ENCODE measurements around the gene REELD1. TPM values are rescaled to one million over a fixed set of nuclear protein-coding genes. Genes with fewer than 3 reads are reported as not detected.

Gene REELD1
- polyA plus RNA-seq, 1 donor from 2014 or later: not detected

- Histone ChIP-seq H4K20me1 (ENCODE audit: insufficient read depth) (no peaks in the 10 kb centered on the region), H3K9me2 (ENCODE audit: insufficient read depth, low read length) (no peaks in the 10 kb centered on the region), H3K27me3 (ENCODE audit: insufficient read depth, low read depth, low read length) (no peaks in the 10 kb centered on the region), H3K4me2 (ENCODE audit: low read length) (no peak overlapping the region), H3K9ac (ENCODE audit: low read length) (no peak overlapping the region), H3F3A (ENCODE audit: insufficient read depth, low read length, poor library complexity, severe bottlenecking) (no peaks in the 10 kb centered on the region), H3K9me3 (ENCODE audit: low read length) (no peaks in the 10 kb centered on the region), H3K27ac (ENCODE audit: low read length) (no peak overlapping the region), H2AFZ (ENCODE audit: low read depth, low read length) (no peak overlapping the region), H3K36me3 (ENCODE audit: insufficient read depth, low read length) (no peaks in the 10 kb centered on the region), H3K4me3 (ENCODE audit: low read length) (no peak overlapping the region), H3K79me2 (replicated peaks; ENCODE audit: insufficient read depth, low read length) (no peaks in the 10 kb centered on the region)
- TF ChIP-seq RAD21 (conservative IDR thresholded peaks at IDR 0.05) (no peak), EP300 (conservative IDR thresholded peaks at IDR 0.05; ENCODE audit: poor library complexity, severe bottlenecking) (no peak), TAF1 (IDR thresholded peaks at IDR 0.05; ENCODE audit: low read depth) (no peak), CTCF (IDR thresholded peaks at IDR 0.05; ENCODE audit: poor library complexity, severe bottlenecking) (no peak), EZH2 (IDR thresholded peaks at IDR 0.05; ENCODE audit: borderline replicate concordance, insufficient read depth, low read length, poor library complexity, severe bottlenecking) (no peak), POLR2AphosphoS5 (IDR thresholded peaks at IDR 0.05) (no peak), SMC3 (conservative IDR thresholded peaks at IDR 0.05; ENCODE audit: poor library complexity) (no peak), MXI1 (conservative IDR thresholded peaks at IDR 0.05; ENCODE audit: poor library complexity, severe bottlenecking) (no peak)
- TF ChIP-seq, protein P1, sequence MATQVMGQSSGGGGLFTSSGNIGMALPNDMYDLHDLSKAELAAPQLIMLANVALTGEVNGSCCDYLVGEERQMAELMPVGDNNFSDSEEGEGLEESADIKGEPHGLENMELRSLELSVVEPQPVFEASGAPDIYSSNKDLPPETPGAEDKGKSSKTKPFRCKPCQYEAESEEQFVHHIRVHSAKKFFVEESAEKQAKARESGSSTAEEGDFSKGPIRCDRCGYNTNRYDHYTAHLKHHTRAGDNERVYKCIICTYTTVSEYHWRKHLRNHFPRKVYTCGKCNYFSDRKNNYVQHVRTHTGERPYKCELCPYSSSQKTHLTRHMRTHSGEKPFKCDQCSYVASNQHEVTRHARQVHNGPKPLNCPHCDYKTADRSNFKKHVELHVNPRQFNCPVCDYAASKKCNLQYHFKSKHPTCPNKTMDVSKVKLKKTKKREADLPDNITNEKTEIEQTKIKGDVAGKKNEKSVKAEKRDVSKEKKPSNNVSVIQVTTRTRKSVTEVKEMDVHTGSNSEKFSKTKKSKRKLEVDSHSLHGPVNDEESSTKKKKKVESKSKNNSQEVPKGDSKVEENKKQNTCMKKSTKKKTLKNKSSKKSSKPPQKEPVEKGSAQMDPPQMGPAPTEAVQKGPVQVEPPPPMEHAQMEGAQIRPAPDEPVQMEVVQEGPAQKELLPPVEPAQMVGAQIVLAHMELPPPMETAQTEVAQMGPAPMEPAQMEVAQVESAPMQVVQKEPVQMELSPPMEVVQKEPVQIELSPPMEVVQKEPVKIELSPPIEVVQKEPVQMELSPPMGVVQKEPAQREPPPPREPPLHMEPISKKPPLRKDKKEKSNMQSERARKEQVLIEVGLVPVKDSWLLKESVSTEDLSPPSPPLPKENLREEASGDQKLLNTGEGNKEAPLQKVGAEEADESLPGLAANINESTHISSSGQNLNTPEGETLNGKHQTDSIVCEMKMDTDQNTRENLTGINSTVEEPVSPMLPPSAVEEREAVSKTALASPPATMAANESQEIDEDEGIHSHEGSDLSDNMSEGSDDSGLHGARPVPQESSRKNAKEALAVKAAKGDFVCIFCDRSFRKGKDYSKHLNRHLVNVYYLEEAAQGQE (IDR thresholded peaks at IDR 0.05; ENCODE audit: borderline replicate concordance): no peak
Measured at GRCh38 chr4:146265950-146266490, 51.7 kb downstream of the REELD1 start.

DNA sequence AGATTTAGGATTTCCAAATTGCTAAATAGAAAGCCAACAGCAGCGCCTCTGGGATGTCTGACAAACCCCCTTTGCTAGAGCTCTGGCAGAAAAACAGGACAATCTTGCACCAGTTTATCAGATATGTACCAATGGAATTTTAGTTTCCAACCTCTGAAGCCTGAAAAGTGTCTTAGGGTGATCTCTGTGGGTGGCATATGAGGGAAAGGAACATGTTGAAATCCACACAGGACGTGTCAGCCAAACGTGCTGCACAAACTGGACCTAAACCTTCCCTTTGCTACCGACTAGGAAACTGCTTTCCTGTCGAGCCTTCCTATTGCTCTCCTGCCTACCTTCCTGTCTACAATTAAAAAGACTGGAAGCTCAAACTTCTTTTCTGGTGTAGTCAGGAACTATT is 53.5 kb downstream of the REELD1 start:
- no peaks in the 10 kb centered on the region for H3K36me3 ChIP-seq (ENCODE audit: insufficient read depth, low read length)
- H3K4me2 ChIP-seq (ENCODE audit: low read length): no peak overlapping the region
- H3K9me3 ChIP-seq (ENCODE audit: low read length): no peaks in the 10 kb centered on the region
- no peaks in the 10 kb centered on the region for H3K79me2 ChIP-seq (replicated peaks; ENCODE audit: insufficient read depth, low read length)
- no peak overlapping the region for H3K27ac ChIP-seq (ENCODE audit: low read length)
- H3K9ac ChIP-seq (ENCODE audit: low read length): no peak overlapping the region
- H3F3A ChIP-seq (ENCODE audit: insufficient read depth, low read length, poor library complexity, severe bottlenecking): no peaks in the 10 kb centered on the region
- TF ChIP-seq RAD21 (conservative IDR thresholded peaks at IDR 0.05) (no peak), EZH2 (IDR thresholded peaks at IDR 0.05; ENCODE audit: borderline replicate concordance, insufficient read depth, low read length, poor library complexity, severe bottlenecking) (no peak), CTCF (IDR thresholded peaks at IDR 0.05; ENCODE audit: poor library complexity, severe bottlenecking) (no peak), MXI1 (conservative IDR thresholded peaks at IDR 0.05; ENCODE audit: poor library complexity, severe bottlenecking) (no peak), POLR2AphosphoS5 (IDR thresholded peaks at IDR 0.05) (no peak), TAF1 (IDR thresholded peaks at IDR 0.05; ENCODE audit: low read depth) (no peak), EP300 (conservative IDR thresholded peaks at IDR 0.05; ENCODE audit: poor library complexity, severe bottlenecking) (no peak), SMC3 (conservative IDR thresholded peaks at IDR 0.05; ENCODE audit: poor library complexity) (no peak)
- TF ChIP-seq, protein P1 (IDR thresholded peaks at IDR 0.05; ENCODE audit: borderline replicate concordance): no peak
- H3K4me3 ChIP-seq (ENCODE audit: low read length): no peak overlapping the region
- no peak overlapping the region for H2AFZ ChIP-seq (ENCODE audit: low read depth, low read length)
- H3K27me3 ChIP-seq (ENCODE audit: insufficient read depth, low read depth, low read length): no peaks in the 10 kb centered on the region
- H3K9me2 ChIP-seq (ENCODE audit: insufficient read depth, low read length): no peaks in the 10 kb centered on the region
- no peaks in the 10 kb centered on the region for H4K20me1 ChIP-seq (ENCODE audit: insufficient read depth)
